SIG-M5 treated with dmso at 0.1 percent for 504 hours (cell line): ENCODE measurements around the gene SMOC2.
"Not testable (repeated sequence)": the region's sequence is repeated elsewhere in the genome, so short reads cannot be mapped to it uniquely, and the experiment has no call there.

Source experiments
- DNase-seq: peaks from one replicate; lab custom pipeline; 2025; ENCODE audit not compliant: unreplicated experiment; lab: John Stamatoyannopoulos, UW

SMOC2 gene

DNA sequence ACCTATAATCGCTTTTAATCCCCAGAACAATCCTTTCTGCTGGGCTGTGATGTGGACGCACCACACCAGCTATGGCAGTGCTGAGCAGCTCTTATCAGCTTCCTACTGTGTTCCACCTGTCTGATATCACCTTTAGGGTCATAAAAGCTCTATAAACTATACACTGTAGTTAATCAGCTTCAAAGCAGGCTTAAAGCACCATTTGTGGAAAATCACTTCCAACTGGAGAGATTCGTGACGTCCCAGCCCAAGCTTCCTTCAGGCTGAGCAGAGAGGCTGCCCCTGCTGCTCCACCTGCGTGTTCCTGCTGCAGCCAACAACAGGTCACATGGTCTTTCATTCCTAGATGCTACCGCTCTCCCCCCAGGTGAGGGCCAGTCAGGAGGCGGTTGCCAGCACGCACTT lies 156.5 kb downstream of the SMOC2 start:
- DNase-seq = no peak

DNA sequence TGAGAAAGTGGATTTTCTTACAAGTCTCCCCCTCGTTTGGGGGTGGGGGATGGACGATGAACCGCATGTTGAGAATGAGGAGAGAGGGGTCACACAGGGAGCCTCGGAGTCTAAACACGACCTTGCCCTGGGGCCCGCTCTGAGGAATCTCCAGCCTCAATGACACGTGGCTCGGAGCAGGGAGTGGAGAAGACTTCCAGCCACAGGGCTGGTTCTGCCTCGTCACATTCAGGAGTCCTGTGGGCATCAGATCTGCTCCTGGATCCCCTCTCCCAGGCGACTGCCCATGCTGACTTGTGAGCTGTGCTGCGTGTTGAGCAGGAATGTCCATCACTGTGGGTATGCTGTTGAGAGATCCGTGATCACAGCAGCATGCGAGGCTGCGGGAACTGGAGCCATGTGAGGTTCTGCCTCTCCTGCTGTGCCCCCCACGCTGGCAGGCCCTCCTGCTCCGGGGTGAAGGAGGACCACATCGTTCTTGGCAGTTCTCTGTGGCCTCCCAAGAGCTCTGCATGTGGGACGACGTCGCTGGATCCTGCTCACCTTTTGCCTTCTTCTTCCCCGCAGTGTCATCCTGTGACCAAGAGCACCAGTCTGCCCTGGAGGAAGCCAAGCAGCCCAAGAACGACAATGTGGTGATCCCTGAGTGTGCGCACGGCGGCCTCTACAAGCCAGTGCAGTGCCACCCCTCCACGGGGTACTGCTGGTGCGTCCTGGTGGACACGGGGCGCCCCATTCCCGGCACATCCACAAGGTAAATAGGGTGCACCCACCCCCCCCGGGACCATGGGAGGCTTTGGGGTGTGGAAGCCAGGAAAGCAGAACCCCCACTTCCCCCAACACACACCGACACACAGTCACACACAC lies 157.5 kb downstream of the SMOC2 start:
- no peak for DNase-seq

DNA sequence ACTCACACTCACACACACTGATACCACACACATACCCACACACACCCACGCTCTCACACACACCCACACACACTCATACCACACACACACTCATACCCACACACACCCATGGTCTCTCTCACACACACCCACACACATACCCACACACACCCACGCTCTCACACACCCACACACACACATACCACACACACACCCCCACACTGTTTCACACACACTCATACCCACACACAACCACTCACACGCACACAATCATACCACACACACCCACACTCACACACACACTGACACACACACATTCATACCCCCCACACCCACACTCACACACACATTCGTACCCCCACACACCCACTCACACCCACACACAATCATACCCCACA lies 158.1 kb downstream of the SMOC2 start:
- no peak for DNase-seq

DNA sequence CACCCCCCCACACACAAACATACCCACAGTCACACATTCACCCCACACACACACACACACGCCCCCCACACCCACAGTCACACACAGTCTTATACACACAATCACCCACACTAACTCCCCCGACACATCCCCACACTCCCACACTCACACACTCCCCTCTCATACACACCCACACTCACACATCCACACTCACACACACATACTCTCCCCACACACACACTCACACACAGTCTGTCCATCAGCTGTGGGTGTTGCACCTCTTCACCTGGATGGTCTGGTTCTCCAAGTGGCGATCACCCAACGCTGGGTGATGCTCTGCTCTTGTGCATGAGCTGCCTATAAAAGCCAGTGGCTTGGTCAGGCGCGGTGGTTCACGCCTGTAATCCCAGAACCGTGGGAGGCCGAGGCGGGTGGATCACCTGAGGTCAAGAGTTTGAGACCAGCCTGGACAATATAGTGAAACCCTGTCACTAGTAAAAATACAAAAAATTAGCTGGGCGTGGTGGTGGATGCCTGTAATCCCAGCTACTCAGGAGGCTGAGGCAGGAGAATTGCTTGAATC lies 158.9 kb downstream of the SMOC2 start:
- DNase-seq = no peak

DNA sequence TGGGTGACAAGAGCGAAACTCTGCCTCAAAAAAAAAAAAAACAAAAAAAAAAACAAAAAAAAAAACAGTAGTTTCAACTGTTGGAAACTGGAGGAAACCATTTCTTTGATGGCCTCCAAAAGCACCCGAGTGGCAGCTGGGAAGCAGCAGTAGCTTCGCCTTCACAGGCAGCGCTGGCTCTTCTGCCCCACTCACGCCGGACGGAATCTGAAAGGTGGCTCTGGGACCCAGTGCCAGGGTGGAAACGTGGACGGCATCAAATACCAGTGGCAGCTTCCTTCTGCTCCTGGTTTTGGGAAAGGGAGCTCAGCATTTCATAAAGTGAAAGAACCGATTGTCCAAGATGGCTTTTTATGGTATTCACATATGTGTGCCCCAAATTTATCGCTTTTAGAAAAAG lies 159.4 kb downstream of the SMOC2 start:
- no peak for DNase-seq

DNA sequence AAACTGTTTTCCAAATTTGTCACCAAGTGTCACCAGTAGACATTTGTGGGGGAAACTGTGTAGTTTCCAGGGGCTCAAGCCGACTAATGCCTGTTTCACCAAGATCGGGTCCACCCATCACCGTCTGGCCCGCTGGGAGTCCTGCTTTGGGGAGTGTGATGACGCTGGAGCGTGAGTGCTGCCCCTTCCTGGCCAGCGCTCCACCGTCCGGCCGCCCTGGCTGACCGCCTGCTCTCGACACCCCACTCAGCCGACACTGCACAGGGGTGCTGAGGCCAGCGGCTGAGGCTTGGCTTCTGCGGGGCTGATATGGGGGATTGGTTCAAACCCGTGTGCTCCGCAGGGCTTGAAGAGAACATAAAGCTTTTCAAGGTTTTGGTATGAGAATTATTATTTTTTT lies 160.1 kb downstream of the SMOC2 start:
- no peak for DNase-seq

DNA sequence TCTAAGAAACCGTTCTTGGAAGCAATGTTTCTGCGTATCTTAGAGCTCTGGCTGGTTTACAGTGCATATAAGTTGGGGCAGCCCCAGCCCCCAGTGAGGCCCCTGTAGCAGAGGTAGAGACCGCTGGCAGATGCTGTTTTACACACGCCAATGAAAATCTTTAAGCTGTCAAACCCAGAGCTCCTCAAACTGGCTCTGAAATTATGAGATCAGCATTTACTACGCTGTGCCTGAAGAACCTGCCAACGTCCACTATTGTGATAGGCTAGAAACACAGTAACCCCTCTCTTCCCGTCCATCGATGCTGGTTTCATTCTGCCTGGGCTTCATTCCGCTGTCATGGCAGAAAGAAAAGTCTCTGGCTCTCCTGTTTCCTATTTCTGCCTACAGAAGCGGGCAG lies 160.6 kb downstream of the SMOC2 start:
- DNase-seq = no peak

DNA sequence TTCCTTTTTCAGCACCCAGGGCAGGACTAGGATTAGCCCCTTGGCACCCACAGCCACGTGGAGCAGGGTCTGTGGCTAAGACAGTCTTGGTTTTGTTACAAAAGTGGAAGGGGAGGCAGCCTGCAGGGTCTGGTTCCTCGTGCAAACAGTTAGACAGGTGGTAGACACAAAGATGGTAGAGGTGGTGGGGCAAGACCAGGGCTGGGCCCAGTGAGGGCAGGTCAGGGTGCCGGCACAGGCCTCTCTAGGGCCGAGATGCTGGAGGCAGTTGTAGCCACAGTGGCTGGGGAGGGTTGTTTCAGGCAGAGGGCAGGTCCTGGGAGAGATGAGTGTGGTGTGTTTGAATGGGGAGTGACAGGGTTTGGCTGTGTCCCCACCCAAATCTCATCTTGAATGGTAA lies 161.6 kb downstream of the SMOC2 start:
- DNase-seq = no peak

DNA sequence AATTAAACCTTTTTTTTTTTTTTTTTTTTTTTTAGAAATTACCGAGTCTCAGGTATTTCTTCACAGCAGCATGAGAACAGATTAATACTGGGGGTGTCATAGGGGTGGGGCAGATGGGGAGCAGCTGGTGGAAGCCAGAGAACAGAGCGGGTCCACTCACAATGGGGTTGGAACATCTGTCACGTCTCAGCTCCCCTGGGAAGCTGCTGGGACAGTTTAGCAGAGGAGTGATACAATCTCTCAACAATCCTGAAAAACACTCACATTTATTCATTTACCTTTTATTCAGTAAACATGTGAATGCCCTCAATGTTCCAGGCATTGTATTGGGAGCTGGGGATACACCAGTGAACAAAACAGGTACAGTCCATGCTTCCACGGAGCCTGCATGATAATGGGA lies 162.2 kb downstream of the SMOC2 start:
- no peak for DNase-seq

DNA sequence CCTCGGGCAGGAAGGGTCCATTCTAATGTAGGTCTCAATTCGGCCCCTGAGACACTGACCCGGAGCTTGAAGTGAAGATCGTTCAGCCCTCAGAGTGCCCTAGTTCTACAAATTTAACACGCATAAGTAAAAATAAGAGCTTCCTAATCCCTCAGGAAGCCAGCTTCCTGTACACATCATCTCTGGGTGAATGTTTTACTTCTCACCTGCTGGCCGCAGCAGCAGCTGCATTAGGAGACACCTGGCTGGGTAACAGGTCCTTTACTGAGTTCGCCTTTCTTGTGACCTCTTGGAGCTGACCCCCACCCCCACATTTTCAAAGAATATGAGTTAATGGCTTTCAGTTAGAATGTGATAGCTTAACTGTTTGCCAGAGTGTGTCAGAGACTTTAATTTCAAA lies 165.0 kb downstream of the SMOC2 start:
- DNase-seq = no peak

DNA sequence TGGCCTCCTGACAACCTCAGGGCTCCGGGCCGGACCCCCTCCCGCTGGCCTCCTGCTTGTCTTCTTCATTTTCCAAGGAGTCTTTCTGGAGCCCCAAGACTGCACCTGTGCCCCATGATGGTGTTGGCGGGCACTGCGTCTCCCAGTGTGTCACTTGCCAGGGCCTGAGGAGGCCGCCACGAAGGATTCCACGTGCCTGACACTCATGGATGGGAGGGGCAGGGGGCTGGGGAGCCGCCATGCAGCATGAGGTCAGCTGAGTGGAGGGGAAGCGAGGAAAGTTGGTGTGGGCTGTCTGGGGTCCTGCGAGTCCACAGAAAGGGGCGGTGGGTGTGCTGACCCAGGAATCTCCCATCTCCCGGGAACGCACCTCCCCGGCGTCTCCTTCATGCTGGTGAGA lies 165.7 kb downstream of the SMOC2 start:
- no peak for DNase-seq

DNA sequence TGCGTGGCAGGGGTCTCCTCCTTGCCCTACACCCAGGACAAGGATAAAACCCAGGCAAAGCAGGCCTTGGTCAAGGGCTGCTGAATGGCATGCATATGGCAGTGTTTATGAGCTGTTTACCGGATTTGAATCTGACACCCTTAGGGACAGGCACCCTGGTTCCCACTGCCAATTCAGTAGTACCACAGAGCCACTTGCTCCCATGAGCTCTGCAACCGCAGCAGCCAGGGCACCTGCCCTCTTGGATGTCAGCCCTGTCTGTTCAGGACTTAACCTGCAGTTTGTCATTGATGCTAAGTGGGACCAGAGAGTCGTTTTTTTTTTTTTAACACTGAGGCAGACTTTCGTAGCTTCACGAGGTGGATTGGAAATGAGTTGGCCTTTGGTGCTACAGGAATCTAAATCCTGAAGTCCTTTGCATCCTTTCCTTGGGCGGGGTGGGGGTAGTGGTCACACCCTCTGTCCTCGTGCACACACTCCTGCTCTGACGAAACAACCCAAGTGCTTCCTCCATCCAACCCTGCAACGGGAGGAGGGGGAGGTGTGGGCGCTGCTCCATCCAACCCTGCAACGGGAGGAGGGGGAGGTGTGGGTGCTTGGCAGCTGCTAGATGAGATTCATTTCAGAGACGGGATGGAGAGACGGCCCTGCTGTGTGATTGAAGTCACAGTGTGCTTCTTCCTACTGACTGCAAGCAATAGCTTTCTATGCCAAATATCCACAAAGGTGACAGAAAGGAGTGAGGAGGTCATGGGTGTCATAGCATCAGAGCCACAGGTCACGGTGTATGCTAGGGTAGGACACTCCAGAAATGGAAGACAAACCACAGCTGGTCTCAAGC lies 166.5 kb downstream of the SMOC2 start:
- DNase-seq = no peak

DNA sequence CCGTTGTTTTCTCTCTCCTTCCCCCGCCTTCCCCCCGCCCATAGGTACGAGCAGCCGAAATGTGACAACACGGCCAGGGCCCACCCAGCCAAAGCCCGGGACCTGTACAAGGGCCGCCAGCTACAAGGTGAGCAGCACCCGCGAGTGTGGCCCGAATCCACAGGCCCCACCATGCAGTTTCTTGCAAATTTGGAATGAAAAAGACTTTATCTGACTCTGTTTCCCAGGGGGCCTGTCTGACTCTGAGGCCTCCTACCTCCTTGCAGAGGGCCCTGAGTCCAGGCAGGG lies 167.1 kb downstream of the SMOC2 start:
- no peak for DNase-seq

DNA sequence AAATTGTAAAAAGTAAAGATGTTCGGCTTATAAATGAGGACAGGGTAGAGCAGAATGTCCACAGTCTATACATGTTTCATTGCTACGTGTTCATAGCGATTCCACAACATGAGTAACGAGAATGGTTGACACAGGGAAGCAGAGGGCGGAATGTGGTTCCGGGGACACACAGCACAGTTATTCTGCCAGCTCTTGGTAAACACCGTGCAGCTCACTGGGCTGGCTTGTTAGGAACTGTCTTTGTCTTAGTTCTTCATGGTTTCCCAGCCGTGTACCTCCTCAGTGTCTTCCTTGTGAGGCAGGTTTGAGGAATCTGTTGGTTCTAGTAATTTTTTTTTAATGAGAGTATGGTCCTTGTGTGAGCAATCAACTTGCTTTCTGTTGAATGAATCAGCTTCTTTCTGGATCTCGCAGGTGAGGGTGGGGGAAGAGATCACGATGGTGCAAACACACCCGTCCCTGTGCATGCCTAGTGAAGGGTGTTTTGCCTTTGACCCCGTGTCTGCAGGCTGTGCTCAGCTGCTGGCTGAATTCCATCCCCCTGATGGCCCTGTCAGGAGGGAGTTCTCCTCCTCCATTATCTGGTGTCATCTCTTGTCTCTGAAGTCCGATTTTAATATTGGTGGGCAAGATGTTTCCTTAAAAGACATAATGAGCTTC lies 168.2 kb downstream of the SMOC2 start:
- no peak for DNase-seq

DNA sequence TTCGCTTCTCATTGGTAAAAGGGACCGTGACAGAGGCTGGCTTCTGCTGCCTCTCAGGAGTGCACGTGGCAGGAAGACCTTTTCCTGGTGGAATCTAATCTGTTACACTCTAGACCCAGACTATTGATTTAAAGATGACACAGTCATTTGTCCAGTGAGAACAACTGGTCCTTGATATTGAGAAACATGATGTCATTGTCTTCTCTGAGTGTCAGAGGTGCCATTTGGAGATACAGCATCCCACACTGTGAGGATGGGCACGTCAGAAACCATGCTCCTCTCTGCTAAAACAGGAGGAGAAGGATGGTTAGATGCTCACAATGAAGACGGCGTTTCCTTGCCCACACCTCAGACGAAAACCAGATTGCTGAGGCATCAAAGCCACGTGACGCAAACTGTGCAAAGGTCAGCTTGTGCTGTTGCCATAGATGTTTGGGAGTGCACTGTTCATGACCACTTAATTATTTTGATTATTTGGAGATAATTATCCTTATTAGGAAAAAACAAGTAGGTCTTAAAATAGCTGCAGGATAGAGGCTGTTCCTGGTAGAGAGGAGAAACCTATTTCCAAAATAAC lies 169.0 kb downstream of the SMOC2 start:
- no peak for DNase-seq

DNA sequence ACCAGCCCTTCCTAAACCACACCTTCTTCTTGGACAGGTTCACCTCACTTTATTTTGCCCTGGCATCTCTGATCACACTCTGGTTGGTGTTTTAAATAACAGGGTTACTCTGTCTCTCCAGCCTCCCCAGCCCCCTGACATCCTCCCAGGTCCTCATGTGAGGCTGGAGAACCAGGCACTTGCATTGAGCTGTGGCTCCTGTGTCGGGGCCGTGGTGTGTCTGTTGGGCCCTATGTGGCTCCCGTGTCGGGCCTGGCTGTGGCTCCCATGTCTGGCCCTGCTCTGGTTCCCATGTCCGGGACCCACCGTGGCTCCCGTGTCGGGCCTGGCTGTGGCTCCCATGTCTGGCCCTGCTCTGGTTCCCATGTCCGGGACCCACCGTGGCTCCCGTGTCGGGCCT lies 170.0 kb downstream of the SMOC2 start:
- not testable (repeated sequence) for DNase-seq

DNA sequence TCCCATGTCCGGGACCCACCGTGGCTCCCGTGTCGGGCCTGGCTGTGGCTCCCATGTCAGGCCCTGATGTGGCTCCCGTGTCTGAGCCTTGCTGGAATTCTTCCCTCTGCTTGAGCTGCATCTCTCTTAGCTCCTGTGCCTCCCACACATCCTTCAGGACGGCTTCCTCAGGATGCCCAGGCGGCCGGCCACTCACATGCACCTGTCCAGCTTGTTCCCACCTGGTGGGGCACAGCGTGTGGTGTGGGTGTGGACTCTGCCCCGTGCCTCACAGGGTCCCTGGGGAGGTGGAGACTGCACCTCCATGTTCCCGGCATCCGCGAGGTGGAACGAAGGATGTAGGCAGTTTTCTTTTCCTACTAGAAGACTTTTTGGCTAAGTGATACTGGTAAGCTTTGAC lies 170.7 kb downstream of the SMOC2 start:
- no peak for DNase-seq

DNA sequence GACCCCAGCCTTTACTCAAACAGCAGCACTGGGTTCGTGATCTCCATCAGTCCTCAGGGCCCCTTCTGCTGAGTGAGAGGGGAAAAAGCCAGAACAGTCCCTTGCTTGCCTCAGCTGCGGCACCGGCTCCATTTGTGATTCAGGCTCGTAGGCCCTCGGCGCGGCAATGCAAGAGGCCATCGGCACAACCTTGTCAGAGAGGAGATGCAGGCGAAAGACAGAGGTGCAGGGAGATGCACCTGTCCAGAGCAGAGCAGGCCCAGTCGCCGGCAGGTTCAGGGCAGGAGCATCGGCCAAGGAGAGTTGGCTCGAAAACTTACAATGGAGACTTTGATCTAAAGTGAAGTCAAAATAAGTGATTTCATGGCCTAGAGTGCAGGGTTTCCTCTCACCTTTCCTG lies 171.6 kb downstream of the SMOC2 start:
- no peak for DNase-seq

DNA sequence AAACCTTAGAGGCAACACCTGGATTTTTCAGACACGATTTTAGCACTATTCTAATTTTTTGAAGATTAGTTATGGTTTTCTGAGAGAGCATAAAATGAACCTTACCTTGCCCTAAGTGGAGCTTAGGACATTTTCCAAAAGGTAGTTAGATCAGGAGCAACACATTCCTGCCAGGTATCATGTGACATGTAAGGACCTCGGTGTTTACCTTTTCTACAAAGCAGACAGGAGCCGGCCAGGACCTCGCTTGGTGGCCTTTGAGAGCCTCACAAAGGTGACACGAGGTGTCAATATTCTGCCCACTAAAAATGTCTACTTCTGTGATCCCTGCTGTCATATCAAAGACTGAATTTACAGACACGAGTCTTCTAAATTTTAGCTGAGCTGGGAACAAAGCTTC lies 174.9 kb downstream of the SMOC2 start:
- no peak for DNase-seq

DNA sequence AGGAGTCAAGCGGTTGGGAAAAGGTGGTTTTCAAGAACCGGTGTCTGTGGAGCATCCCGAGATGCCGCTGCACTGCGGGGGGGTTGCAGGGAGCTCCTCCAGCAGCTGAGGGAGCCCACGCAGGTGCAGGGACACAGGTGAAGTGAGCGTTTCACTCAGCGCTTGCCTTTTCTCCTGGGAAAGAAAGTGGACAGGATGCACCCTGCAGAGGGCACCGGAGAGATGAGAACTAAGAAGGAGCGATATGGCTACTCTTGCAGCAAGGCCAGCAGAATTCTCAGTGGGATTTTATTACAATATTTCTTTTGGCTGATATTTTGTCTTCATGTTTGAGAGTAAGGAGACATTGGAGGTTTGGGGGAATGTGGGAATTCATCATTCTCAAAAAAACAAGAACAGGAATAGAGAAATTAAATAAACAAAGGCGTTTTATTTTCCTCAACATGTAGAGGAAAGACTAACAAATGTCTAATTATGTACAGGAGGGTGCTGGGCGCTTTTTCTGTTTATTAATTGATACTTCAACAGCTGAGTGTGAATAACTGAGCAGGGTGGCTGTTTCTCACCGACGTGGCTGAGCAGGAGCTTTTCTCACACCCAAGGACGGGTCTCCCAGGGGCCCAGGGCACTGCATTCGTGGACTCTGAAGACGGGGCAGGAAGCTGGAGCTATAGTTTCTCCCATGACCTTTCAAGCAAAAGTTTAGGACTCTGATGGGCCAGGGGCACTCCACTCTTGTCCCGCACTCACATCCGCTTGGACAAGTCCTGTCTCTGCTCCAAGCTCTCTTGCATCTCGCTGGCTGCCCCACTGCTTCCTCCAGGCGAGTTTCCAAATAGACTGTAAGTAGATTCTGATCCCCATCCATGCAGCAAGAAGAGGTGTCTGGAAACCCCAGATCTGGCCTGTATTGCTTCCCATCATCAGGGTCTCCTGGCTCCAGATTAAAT lies 176.1 kb downstream of the SMOC2 start:
- no peak for DNase-seq
